Loucy (cell line): ENCODE measurements around the gene RCN1.

Experiments
- H2AFZ ChIP-seq: fragments of 200-600 bp; sonication (generic); 2 replicates; pipeline ENCODE4 v1.6.0; 2016; ENCODE audit warnings: antibody characterized with exemption, mild to moderate bottlenecking, low read length, moderate library complexity
- H3F3A ChIP-seq: fragments of 200-600 bp; 2 replicates; pipeline ENCODE4 v1.6.0; 2016; ENCODE audit warnings: antibody characterized with exemption, low read depth, mild to moderate bottlenecking
- H3K27me3 ChIP-seq: fragments of 200-600 bp; sonication (generic); 2 replicates; pipeline ENCODE4 v1.6.1; 2014; ENCODE audit warnings: low read length, mild to moderate bottlenecking; ENCODE audit not compliant: insufficient read depth, poor library complexity, severe bottlenecking
- H3K36me3 ChIP-seq: fragments of 200-600 bp; sonication (generic); 2 replicates; pipeline ENCODE4 v1.6.1; 2016; ENCODE audit warnings: low read length; ENCODE audit not compliant: insufficient read depth
- H3K4me1 ChIP-seq: fragments of 200-600 bp; sonication (generic); 2 replicates; pipeline ENCODE4 v1.5.1; 2014; ENCODE audit warnings: low read length, mild to moderate bottlenecking; ENCODE audit not compliant: insufficient read depth, poor library complexity, severe bottlenecking
- H3K4me2 ChIP-seq: fragments of 200-600 bp; sonication (generic); 2 replicates; pipeline ENCODE4 v1.6.0; 2014; ENCODE audit warnings: antibody characterized with exemption, low read length, low read depth, mild to moderate bottlenecking; ENCODE audit not compliant: poor library complexity, severe bottlenecking
- H3K4me3 ChIP-seq: fragments of 200-600 bp; sonication (generic); 2 replicates; pipeline ENCODE4 v1.5.1; 2014; ENCODE audit warnings: low read length, mild to moderate bottlenecking, mixed read lengths; ENCODE audit not compliant: poor library complexity, severe bottlenecking
- H3K79me2 ChIP-seq: fragments of 200-600 bp; sonication (generic); 2 replicates; pipeline ENCODE4 v1.6.1; 2014; ENCODE audit warnings: low read length; ENCODE audit not compliant: insufficient read depth
- H3K9ac ChIP-seq: fragments of 200-600 bp; sonication (generic); 2 replicates; pipeline ENCODE4 v1.6.0; 2014; ENCODE audit warnings: mild to moderate bottlenecking, low read depth, low read length, moderate library complexity; ENCODE audit not compliant: poor library complexity, severe bottlenecking
- H3K9me2 ChIP-seq: fragments of 200-600 bp; sonication (generic); replicated peaks from 2 replicates; pipeline ENCODE4 v1.6.1; 2016; ENCODE audit warnings: low read depth, low read length, mixed read lengths
- H3K9me3 ChIP-seq: fragments of 200-600 bp; sonication (generic); 2 replicates; pipeline ENCODE4 v1.6.1; 2014; ENCODE audit warnings: mild to moderate bottlenecking, antibody characterized with exemption, low read length, low read depth; ENCODE audit not compliant: insufficient read depth
- H4K20me1 ChIP-seq: fragments of 200-600 bp; sonication (generic); 2 replicates; pipeline ENCODE4 v1.6.0; 2014; ENCODE audit warnings: antibody characterized with exemption, low read length, mild to moderate bottlenecking; ENCODE audit not compliant: insufficient read depth, poor library complexity, severe bottlenecking
- CTCF ChIP-seq: fragments of 200-600 bp; sonication (generic); conservative IDR thresholded peaks from 2 replicates; pipeline ENCODE4 v1.5.1; 2014; ENCODE audit warnings: mild to moderate bottlenecking, antibody characterized with exemption, low read length
- EZH2phosphoT487 ChIP-seq: fragments of 200-600 bp; IDR thresholded peaks from 2 replicates; pipeline ENCODE4 v1.6.1; 2018; ENCODE audit warnings: antibody characterized with exemption, mild to moderate bottlenecking, moderate library complexity, borderline replicate concordance

Gene RCN1

GRCh38 chr11:32109138-32109537, 18.3 kb downstream of the RCN1 start:
- Histone ChIP-seq H3K36me3 (peaks cover 6% of the 10 kb centered on the region; the same call in 1 of the 2 replicates), H3K4me3 (no peak overlapping the region), H4K20me1 (no peaks in the 10 kb centered on the region), H3F3A (no peaks in the 10 kb centered on the region), H3K27me3 (no peaks in the 10 kb centered on the region), H2AFZ (no peak overlapping the region), H3K9ac (no peak overlapping the region), H3K9me3 (no peaks in the 10 kb centered on the region), H3K9me2 (no peaks in the 10 kb centered on the region), H3K4me1 (no peaks in the 10 kb centered on the region), H3K4me2 (no peak overlapping the region), H3K79me2 (no peaks in the 10 kb centered on the region)
- TF ChIP-seq CTCF (no peak), EZH2phosphoT487 (no peak)

DNA sequence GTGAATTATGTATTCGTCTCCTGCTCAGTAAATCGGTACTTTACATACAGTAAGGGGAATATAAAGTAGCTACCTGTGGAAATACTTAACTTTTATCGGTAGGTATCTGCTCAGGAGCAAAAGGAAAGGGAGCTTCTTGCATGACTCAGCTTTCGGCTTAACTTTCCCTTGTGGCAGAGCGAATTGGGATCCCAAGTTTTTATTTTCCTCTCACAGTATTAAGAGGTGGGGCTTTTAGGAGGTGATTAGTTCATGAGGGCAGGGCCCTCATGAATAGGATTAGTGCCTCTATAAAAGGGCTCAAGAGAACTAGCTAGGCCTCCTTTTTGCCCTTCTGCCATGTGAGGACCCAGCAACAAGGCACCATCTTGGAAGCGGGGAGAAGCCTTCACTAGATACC, 18.7 kb downstream of the RCN1 start:
- Histone ChIP-seq H3K9me3 (no peaks in the 10 kb centered on the region), H3K4me3 (no peak overlapping the region), H3K9ac (no peak overlapping the region), H3K4me1 (no peaks in the 10 kb centered on the region), H3K27me3 (no peaks in the 10 kb centered on the region), H3F3A (no peaks in the 10 kb centered on the region), H2AFZ (no peak overlapping the region), H3K79me2 (no peaks in the 10 kb centered on the region), H3K36me3 (peaks cover 5% of the 10 kb centered on the region; the same call in 1 of the 2 replicates), H4K20me1 (no peaks in the 10 kb centered on the region), H3K9me2 (no peaks in the 10 kb centered on the region), H3K4me2 (no peak overlapping the region)
- TF ChIP-seq EZH2phosphoT487 (no peak), CTCF (no peak)

- Histone ChIP-seq H3K9me2 (no peaks in the 10 kb centered on the region), H3F3A (no peaks in the 10 kb centered on the region), H2AFZ (no peak overlapping the region), H3K79me2 (no peaks in the 10 kb centered on the region), H3K9me3 (no peaks in the 10 kb centered on the region), H3K4me2 (no peak overlapping the region), H3K27me3 (no peaks in the 10 kb centered on the region), H4K20me1 (no peaks in the 10 kb centered on the region), H3K9ac (no peak overlapping the region), H3K36me3 (peaks cover 3% of the 10 kb centered on the region; the same call in 1 of the 2 replicates), H3K4me1 (no peaks in the 10 kb centered on the region), H3K4me3 (no peak overlapping the region)
- TF ChIP-seq EZH2phosphoT487, result no peak
Measured at GRCh38 chr11:32110795-32111194, 19.9 kb downstream of the RCN1 start.

DNA sequence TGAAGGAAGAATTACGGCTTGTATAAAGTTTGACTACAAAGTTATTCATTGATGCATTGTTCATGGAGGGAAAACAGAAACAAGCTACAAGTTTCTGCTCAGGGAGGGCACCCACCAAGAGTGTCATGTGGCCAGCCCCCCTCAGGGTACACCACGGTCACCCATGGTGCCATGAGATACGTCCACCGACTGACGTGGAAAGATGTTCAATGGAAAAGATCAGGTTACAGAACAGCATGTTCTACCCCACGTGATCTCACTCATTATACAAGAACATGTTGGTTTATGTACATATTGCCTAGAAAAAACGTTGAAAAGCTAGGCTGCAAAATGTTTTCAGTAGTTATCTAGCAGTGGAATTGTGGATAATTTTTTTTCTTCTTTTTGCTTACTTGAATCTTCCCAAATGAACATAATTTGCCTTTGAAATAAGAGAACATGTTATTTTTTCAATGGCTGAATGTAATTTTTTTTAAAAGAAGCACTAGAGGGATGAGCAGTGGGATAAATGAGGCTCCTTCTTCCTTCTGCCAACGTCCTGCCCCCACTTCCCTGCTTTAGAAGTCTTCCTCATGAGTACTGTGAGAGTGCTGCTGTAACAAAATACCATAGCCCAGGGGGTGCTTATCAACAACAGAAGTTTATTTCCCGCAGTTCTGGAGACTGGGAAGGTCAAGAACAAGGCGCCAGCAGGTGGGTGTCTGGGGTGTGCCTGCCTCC, 22.5 kb downstream of the RCN1 start:
- Histone ChIP-seq H3K27me3 (no peaks in the 10 kb centered on the region), H3K4me3 (no peak overlapping the region), H3K9me3 (no peaks in the 10 kb centered on the region), H3K4me2 (no peak overlapping the region), H3K9me2 (no peaks in the 10 kb centered on the region), H3K79me2 (no peaks in the 10 kb centered on the region), H4K20me1 (no peaks in the 10 kb centered on the region), H3K9ac (no peak overlapping the region), H3K36me3 (no peaks in the 10 kb centered on the region), H2AFZ (no peak overlapping the region), H3F3A (no peaks in the 10 kb centered on the region), H3K4me1 (no peaks in the 10 kb centered on the region)
- TF ChIP-seq EZH2phosphoT487 (no peak), CTCF (no peak)
